ENCODE results near the gene THOC6.
"Not testable (repeated sequence)": the region's sequence is repeated elsewhere in the genome, so short reads cannot be mapped to it uniquely, and the experiment has no call there.

Gene THOC6

GRCh38 chr16:3071655-3072054 is 47.8 kb downstream of the THOC6 start:
- DNase-seq (ENCODE audit: low read depth in 1 of 2, low spot score in 1 of 2), result no peak

- not testable (repeated sequence) for DNase-seq (ENCODE audit: low read depth in 1 of 2, low spot score in 1 of 2)
Observed at GRCh38 chr16:3072148-3072547, 48.3 kb downstream of the THOC6 start.

GRCh38 chr16:3072576-3073263 is 48.9 kb downstream of the THOC6 start:
- DNase-seq (ENCODE audit: low read depth in 1 of 2, low spot score in 1 of 2), result not testable (repeated sequence)

- no peak for DNase-seq (ENCODE audit: low read depth in 1 of 2, low spot score in 1 of 2)
Observed at GRCh38 chr16:3073448-3073847, 49.6 kb downstream of the THOC6 start.

GRCh38 chr16:3074860-3075522 is 51.2 kb downstream of the THOC6 start:
- DNase-seq (ENCODE audit: low read depth in 1 of 2, low spot score in 1 of 2), result peak in 1 of 2 donors; percentile 67

- DNase-seq (ENCODE audit: low read depth in 1 of 2, low spot score in 1 of 2), result no peak
Observed at GRCh38 chr16:3075523-3075915, 51.7 kb downstream of the THOC6 start.

- not testable (repeated sequence) for DNase-seq (ENCODE audit: low read depth in 1 of 2, low spot score in 1 of 2)
Observed at GRCh38 chr16:3075946-3076345, 52.1 kb downstream of the THOC6 start.

GRCh38 chr16:3076577-3076976 is 52.7 kb downstream of the THOC6 start:
- no peak for DNase-seq (ENCODE audit: low read depth in 1 of 2, low spot score in 1 of 2)

Measured in activated CD4-positive, alpha-beta T cell treated with anti-CD3 and anti-CD28 coated beads, Interleukin-2, amount 50 U/mL, for 24 hours (primary cell).